GM18870 (cell line): Measurements from ENCODE around the gene PIH1D2.
"Not testable (repeated sequence)": the region's sequence is repeated elsewhere in the genome, so short reads cannot be mapped to it uniquely, and the experiment has no call there.

Experiments used
- ATAC-seq: cut with Tn5 transposase; IDR thresholded peaks from one replicate; pipeline ENCODE4 v1.9.1; 2021; ENCODE audit warnings: moderate library complexity; ENCODE audit not compliant: unreplicated experiment

The PIH1D2 gene

GRCh38 chr11:112058103-112058502, 15.7 kb downstream of the PIH1D2 start:
- no peak for ATAC-seq

- no peak for ATAC-seq
Measured at GRCh38 chr11:112057170-112057569, 16.6 kb downstream of the PIH1D2 start.

- ATAC-seq, result no peak
Measured at GRCh38 chr11:112051768-112052167, 22.0 kb downstream of the PIH1D2 start.

GRCh38 chr11:112050721-112051120, 23.1 kb downstream of the PIH1D2 start:
- ATAC-seq, result peak; percentile 82

GRCh38 chr11:112049777-112050176, 24.0 kb downstream of the PIH1D2 start:
- ATAC-seq, result no peak

GRCh38 chr11:112048256-112048655, 25.6 kb downstream of the PIH1D2 start:
- not testable (repeated sequence) for ATAC-seq

GRCh38 chr11:112046647-112047046, 27.2 kb downstream of the PIH1D2 start:
- ATAC-seq, result not testable (repeated sequence)

- no peak for ATAC-seq
Measured at GRCh38 chr11:112044961-112045360, 28.9 kb downstream of the PIH1D2 start.

GRCh38 chr11:112042961-112043304, 30.9 kb downstream of the PIH1D2 start:
- ATAC-seq, result no peak

GRCh38 chr11:112042161-112042960, 31.5 kb downstream of the PIH1D2 start:
- no peak for ATAC-seq

GRCh38 chr11:112037527-112037926, 36.3 kb downstream of the PIH1D2 start:
- no peak for ATAC-seq

GRCh38 chr11:112033902-112034301, 39.9 kb downstream of the PIH1D2 start:
- ATAC-seq, result no peak

GRCh38 chr11:112029460-112029859, 44.4 kb downstream of the PIH1D2 start:
- no peak for ATAC-seq

- not testable (repeated sequence) for ATAC-seq
Measured at GRCh38 chr11:112026784-112027410, 46.9 kb downstream of the PIH1D2 start.

GRCh38 chr11:112025707-112026106, 48.1 kb downstream of the PIH1D2 start:
- no peak for ATAC-seq

- peak; percentile 62 for ATAC-seq
Measured at GRCh38 chr11:112024773-112025678, 48.8 kb downstream of the PIH1D2 start, which contains the start of gene DLAT. DLAT (plus strand) TSS chr11:112025408; CDS start chr11:112025473, 65 bp downstream.

GRCh38 chr11:112024178-112024772, 49.5 kb downstream of the PIH1D2 start:
- ATAC-seq, result peak; percentile 47

- no peak for ATAC-seq
Measured at GRCh38 chr11:112023104-112023503, 50.7 kb downstream of the PIH1D2 start.

- no peak for ATAC-seq
Measured at GRCh38 chr11:112019066-112019465, 54.8 kb downstream of the PIH1D2 start.
